ENCODE measurements around the gene RBMX.
"Not testable (repeated sequence)": the region's sequence is repeated elsewhere in the genome, so short reads cannot be mapped to it uniquely, and the experiment has no call there.

RBMX gene

GRCh38 chrX:136906921-136907510 lies 26.5 kb upstream of the RBMX start:
- DNase-seq (ENCODE audit: insufficient read length, low spot score): no peak
- FAIRE-seq: no peak
- TF ChIP-seq POLR2AphosphoS5 (IDR thresholded peaks at IDR 0.05; ENCODE audit: low read depth, low read length) (no peak), PAX5 (IDR thresholded peaks at IDR 0.05; ENCODE audit: insufficient read depth, low read length, severe bottlenecking) (no peak)

GRCh38 chrX:136904067-136904466 lies 23.5 kb upstream of the RBMX start:
- FAIRE-seq; DNase-seq (ENCODE audit: insufficient read length, low spot score): not testable (repeated sequence)

- not testable (repeated sequence) for FAIRE-seq; DNase-seq (ENCODE audit: insufficient read length, low spot score)
These were observed 19.5 kb upstream of the RBMX start for GRCh38 chrX:136900071-136900470.

GRCh38 chrX:136899221-136899620 lies 18.7 kb upstream of the RBMX start:
- no peak for TF ChIP-seq POU2F2 (IDR thresholded peaks at IDR 0.05; ENCODE audit: low read depth, low read length)
- FAIRE-seq: no peak
- DNase-seq (ENCODE audit: insufficient read length, low spot score): no peak

- FAIRE-seq; DNase-seq (ENCODE audit: insufficient read length, low spot score): not testable (repeated sequence)
These were observed 18.2 kb upstream of the RBMX start for GRCh38 chrX:136898752-136899151.

- FAIRE-seq (no peak), DNase-seq (ENCODE audit: insufficient read length, low spot score) (no peak)
- TF ChIP-seq POLR2AphosphoS5 (IDR thresholded peaks at IDR 0.05; ENCODE audit: low read depth, low read length): no peak
- no peak for TF ChIP-seq PAX5 (IDR thresholded peaks at IDR 0.05; ENCODE audit: insufficient read depth, low read length, severe bottlenecking)
- no peak for TF ChIP-seq POU2F2 (IDR thresholded peaks at IDR 0.05; ENCODE audit: low read depth, low read length)
- no peak for TF ChIP-seq POLR2A (IDR thresholded peaks at IDR 0.05; ENCODE audit: low read depth, low read length)
- TF ChIP-seq SPI1 (IDR thresholded peaks at IDR 0.05; ENCODE audit: low read depth, low read length): no peak
- TF ChIP-seq TAF1 (IDR thresholded peaks at IDR 0.05; ENCODE audit: low read depth, low read length): no peak
These were observed 15.8 kb upstream of the RBMX start for GRCh38 chrX:136896121-136896914.

GRCh38 chrX:136892412-136892811 lies 11.9 kb upstream of the RBMX start:
- TF ChIP-seq SPI1 (IDR thresholded peaks at IDR 0.05; ENCODE audit: low read depth, low read length) (no peak), POLR2A (IDR thresholded peaks at IDR 0.05; ENCODE audit: low read depth, low read length) (no peak), PAX5 (IDR thresholded peaks at IDR 0.05; ENCODE audit: insufficient read depth, low read length, severe bottlenecking) (no peak), POLR2AphosphoS5 (IDR thresholded peaks at IDR 0.05; ENCODE audit: low read depth, low read length) (no peak), POU2F2 (IDR thresholded peaks at IDR 0.05; ENCODE audit: low read depth, low read length) (no peak), TAF1 (IDR thresholded peaks at IDR 0.05; ENCODE audit: low read depth, low read length) (no peak)
- DNase-seq (ENCODE audit: insufficient read length, low spot score) (no peak), FAIRE-seq (no peak)

GRCh38 chrX:136890596-136890995 lies 10.1 kb upstream of the RBMX start:
- not testable (repeated sequence) for FAIRE-seq; DNase-seq (ENCODE audit: insufficient read length, low spot score)

GRCh38 chrX:136889269-136889668 lies 8.7 kb upstream of the RBMX start:
- FAIRE-seq (no peak), DNase-seq (ENCODE audit: insufficient read length, low spot score) (no peak)
- TF ChIP-seq POLR2AphosphoS5 (IDR thresholded peaks at IDR 0.05; ENCODE audit: low read depth, low read length) (no peak), TAF1 (IDR thresholded peaks at IDR 0.05; ENCODE audit: low read depth, low read length) (no peak), POU2F2 (IDR thresholded peaks at IDR 0.05; ENCODE audit: low read depth, low read length) (no peak), POLR2A (IDR thresholded peaks at IDR 0.05; ENCODE audit: low read depth, low read length) (no peak), PAX5 (IDR thresholded peaks at IDR 0.05; ENCODE audit: insufficient read depth, low read length, severe bottlenecking) (no peak), SPI1 (IDR thresholded peaks at IDR 0.05; ENCODE audit: low read depth, low read length) (no peak)

GRCh38 chrX:136880003-136880451 lies 498 bp downstream of the RBMX start:
- TF ChIP-seq POLR2AphosphoS5 (IDR thresholded peaks at IDR 0.05; ENCODE audit: low read depth, low read length) (no peak), POLR2A (IDR thresholded peaks at IDR 0.05; ENCODE audit: low read depth, low read length) (no peak), PAX5 (IDR thresholded peaks at IDR 0.05; ENCODE audit: insufficient read depth, low read length, severe bottlenecking) (no peak)
- no peak for FAIRE-seq
- no peak for DNase-seq (ENCODE audit: insufficient read length, low spot score)

- FAIRE-seq: peak; percentile 9
- TF ChIP-seq POLR2A (IDR thresholded peaks at IDR 0.05; ENCODE audit: low read depth, low read length): no peak
- no peak for TF ChIP-seq POU2F2 (IDR thresholded peaks at IDR 0.05; ENCODE audit: low read depth, low read length)
- no peak for TF ChIP-seq PAX5 (IDR thresholded peaks at IDR 0.05; ENCODE audit: insufficient read depth, low read length, severe bottlenecking)
- TF ChIP-seq POLR2AphosphoS5 (IDR thresholded peaks at IDR 0.05; ENCODE audit: low read depth, low read length): no peak
- no peak for TF ChIP-seq TAF1 (IDR thresholded peaks at IDR 0.05; ENCODE audit: low read depth, low read length)
- TF ChIP-seq SPI1 (IDR thresholded peaks at IDR 0.05; ENCODE audit: low read depth, low read length): no peak
- DNase-seq (ENCODE audit: insufficient read length, low spot score): no peak
These were observed 1.4 kb downstream of the RBMX start for GRCh38 chrX:136879001-136879687.

All from GM12891 (cell line).